Measurements from ENCODE around the gene CABYR. TPM values are rescaled to one million over a fixed set of nuclear protein-coding genes. Genes with fewer than 3 reads are reported as not detected.

Gene CABYR
- total RNA-seq, 4 donors from 2014 or later, result 0.33 to 0.51 (median 0.42) TPM; not detected in 1

DNA sequence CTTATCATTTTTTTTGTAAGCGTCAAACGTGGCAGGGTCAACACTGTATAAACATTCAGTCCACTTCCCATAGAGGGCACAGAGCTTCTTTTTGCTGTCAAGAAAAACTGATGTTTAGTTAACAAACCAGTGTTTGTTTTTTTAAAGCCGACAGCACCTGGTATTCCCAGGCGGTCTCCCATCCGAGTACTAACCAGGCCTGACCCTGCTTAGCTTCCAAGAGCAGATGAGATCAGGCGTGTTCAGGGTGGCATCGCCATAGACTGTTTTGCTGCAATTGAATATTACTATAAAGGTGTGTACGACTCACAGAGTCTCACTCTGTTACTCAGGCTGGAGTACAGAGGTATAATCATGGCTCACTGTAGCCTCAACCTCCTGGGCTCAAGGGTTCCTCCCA, 31.5 kb downstream of the CABYR start:
- DNase-seq (no peak), ATAC-seq (no peak)
- no peaks in the 10 kb centered on the region for H3K9me3 ChIP-seq
- intact Hi-C loops (cut with DNase I; ENCODE audit: low total_unique reads), result no loop called here
- no peak overlapping the region for H3K4me3 ChIP-seq
- TF ChIP-seq, protein P1, sequence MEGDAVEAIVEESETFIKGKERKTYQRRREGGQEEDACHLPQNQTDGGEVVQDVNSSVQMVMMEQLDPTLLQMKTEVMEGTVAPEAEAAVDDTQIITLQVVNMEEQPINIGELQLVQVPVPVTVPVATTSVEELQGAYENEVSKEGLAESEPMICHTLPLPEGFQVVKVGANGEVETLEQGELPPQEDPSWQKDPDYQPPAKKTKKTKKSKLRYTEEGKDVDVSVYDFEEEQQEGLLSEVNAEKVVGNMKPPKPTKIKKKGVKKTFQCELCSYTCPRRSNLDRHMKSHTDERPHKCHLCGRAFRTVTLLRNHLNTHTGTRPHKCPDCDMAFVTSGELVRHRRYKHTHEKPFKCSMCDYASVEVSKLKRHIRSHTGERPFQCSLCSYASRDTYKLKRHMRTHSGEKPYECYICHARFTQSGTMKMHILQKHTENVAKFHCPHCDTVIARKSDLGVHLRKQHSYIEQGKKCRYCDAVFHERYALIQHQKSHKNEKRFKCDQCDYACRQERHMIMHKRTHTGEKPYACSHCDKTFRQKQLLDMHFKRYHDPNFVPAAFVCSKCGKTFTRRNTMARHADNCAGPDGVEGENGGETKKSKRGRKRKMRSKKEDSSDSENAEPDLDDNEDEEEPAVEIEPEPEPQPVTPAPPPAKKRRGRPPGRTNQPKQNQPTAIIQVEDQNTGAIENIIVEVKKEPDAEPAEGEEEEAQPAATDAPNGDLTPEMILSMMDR (IDR thresholded peaks at IDR 0.05 in 4 of 5, conservative IDR thresholded peaks at IDR 0.05 in 1 of 5), result no peak
- TF ChIP-seq POLR2A (IDR thresholded peaks at IDR 0.05), result no peak
- no peaks in the 10 kb centered on the region for H3K4me1 ChIP-seq
- H3K27me3 ChIP-seq, result no peaks in the 10 kb centered on the region
- H3K36me3 ChIP-seq, result peaks cover 4 to 56% of the 10 kb centered on the region in 2 donors
- in situ Hi-C loops (cut with MboI; ENCODE audit: low sequenced_read_pairs in 4 of 4), result loop anchor here in 3 of 4 donors (10.0 to 25.0 kb wide), 5 partner anchors 54 to 317 kb away; no protein-coding TSS in a partner anchor
- H3K27ac ChIP-seq, result no peak overlapping the region

DNA sequence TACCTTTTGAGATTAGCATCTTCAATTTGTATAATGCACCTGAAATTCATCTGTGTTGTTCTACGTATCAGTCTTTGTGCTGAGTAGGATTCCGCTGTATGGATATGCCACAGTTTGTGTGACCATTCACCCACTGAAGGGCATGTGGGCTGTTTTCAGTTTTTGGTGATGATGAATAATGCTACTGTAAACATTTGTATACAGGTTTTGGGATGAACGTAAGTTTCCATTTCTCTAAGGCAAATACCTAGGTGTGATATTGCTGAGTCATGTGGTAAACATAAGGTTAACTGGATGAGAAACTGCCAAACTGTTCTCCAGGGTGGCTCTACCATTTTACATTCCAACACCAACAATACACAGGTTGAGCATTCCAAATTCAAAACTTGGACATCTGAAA, 35.1 kb downstream of the CABYR start:
- intact Hi-C loops (cut with DNase I; ENCODE audit: low total_unique reads) (no loop called here), in situ Hi-C loops (cut with MboI; ENCODE audit: low sequenced_read_pairs in 4 of 4) (loop anchor here in 3 of 4 donors (10.0 to 25.0 kb wide), 5 partner anchors 51 to 313 kb away; no protein-coding TSS in a partner anchor)
- DNase-seq, result no peak
- Histone ChIP-seq H3K27ac (no peak overlapping the region), H3K4me3 (no peak overlapping the region), H3K36me3 (peaks cover 0 to 24% of the 10 kb centered on the region in 2 donors), H3K9me3 (no peaks in the 10 kb centered on the region), H3K4me1 (peaks cover 6 to 7% of the 10 kb centered on the region in 2 donors), H3K27me3 (no peaks in the 10 kb centered on the region)
- TF ChIP-seq POLR2A (IDR thresholded peaks at IDR 0.05), result no peak
- TF ChIP-seq, protein P1 (IDR thresholded peaks at IDR 0.05 in 4 of 5, conservative IDR thresholded peaks at IDR 0.05 in 1 of 5), result no peak
- ATAC-seq, result no peak

DNA sequence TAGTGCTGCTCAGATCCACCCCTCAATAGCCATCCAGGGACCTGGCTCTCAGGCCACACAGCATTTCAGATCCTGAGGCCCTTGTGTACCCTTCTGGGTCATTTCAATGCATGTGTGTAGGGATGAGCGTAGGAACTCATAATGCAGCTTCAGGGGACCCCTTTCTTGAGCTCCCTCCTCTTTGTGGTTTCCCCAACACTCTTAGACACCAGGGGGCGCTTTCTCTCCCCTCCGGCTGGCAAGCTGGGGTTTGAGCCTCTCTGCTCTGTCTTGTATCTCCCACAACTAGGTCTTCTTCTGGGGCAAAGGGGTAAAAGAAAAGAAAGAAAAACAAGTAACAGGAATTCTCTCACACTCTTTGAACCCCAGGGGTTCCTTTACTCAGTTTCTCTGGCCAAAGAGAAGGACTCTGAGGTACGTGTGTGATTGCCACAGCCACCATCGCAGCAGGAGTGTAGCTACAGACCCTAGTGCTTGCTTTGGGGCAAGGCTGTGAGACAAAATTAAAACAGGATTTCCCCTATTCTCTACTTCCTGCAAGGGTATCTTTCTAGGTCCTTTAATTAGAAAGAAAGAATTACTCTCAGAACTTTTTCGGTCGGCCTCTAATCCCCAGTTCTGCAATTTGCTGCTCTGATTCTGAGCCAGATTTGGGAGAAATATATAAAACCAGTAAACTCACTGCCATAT, 38.0 kb downstream of the CABYR start:
- Histone ChIP-seq H3K4me3 (no peak overlapping the region), H3K36me3 (peaks cover 0 to 3% of the 10 kb centered on the region in 2 donors), H3K27ac (peak overlapping the region in 2 of 4 donors; percentile 1 to 22), H3K9me3 (no peaks in the 10 kb centered on the region), H3K27me3 (no peaks in the 10 kb centered on the region), H3K4me1 (peaks cover 6 to 7% of the 10 kb centered on the region in 2 donors)
- TF ChIP-seq, protein P1 (IDR thresholded peaks at IDR 0.05 in 4 of 5, conservative IDR thresholded peaks at IDR 0.05 in 1 of 5), result peak; percentile 71 to 85 (median 78)
- no peak for TF ChIP-seq POLR2A (IDR thresholded peaks at IDR 0.05)
- in situ Hi-C loops (cut with MboI; ENCODE audit: low sequenced_read_pairs in 4 of 4) (loop anchor here in 3 of 4 donors (10.0 kb wide), 4 partner anchors 48 to 308 kb away; no protein-coding TSS in a partner anchor), intact Hi-C loops (cut with DNase I; ENCODE audit: low total_unique reads) (loop anchor here (1.0 to 2.0 kb wide), 2 partner anchors 43 to 94 kb away; no protein-coding TSS in a partner anchor)
- ATAC-seq (peak; percentile 77 to 78), DNase-seq (peak; percentile 40 to 53)

DNA sequence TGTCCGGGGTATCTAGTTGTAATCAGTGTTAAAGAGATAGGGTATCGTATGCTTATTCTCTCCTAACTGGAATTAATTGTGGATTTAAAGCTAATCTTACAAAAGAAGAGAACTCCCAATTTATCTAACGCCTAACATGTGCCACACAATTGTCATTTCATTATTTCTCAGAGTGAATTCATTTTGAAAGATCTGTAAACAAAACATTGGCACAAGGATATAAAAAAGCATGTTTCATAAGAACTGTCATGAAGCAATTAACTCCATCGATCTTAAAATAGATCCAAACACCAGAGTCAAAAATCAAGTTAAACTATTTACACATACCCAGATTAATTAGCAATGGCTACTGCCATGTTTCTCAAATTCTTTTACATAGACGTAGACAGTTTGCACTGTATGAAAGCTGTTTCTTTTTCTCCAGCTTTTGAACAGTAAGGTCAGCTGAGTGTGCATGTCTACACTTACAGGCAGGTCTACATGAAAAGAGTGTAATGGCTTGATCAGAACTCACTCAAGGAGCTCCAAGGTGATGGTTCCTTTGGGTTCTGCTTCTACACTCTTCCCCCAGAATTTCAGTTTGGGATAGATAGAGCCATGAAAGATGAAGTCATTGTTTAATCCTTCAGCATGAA, 38.8 kb downstream of the CABYR start:
- TF ChIP-seq, protein P1 (IDR thresholded peaks at IDR 0.05 in 4 of 5, conservative IDR thresholded peaks at IDR 0.05 in 1 of 5), result no peak
- no peak for TF ChIP-seq POLR2A (IDR thresholded peaks at IDR 0.05)
- no peak overlapping the region for H3K4me3 ChIP-seq
- intact Hi-C loops (cut with DNase I; ENCODE audit: low total_unique reads), result loop anchor here (2.0 kb wide), 1 partner anchor 93 kb away; no protein-coding TSS in a partner anchor
- in situ Hi-C loops (cut with MboI; ENCODE audit: low sequenced_read_pairs in 4 of 4), result loop anchor here in 3 of 4 donors (10.0 kb wide), 4 partner anchors 47 to 307 kb away; no protein-coding TSS in a partner anchor
- ATAC-seq (peak in 1 of 2 donors; percentile 7), DNase-seq (no peak)
- H3K4me1 ChIP-seq, result peaks cover 6 to 7% of the 10 kb centered on the region in 2 donors
- peaks cover 0 to 3% of the 10 kb centered on the region in 2 donors for H3K36me3 ChIP-seq
- no peaks in the 10 kb centered on the region for H3K27me3 ChIP-seq
- no peaks in the 10 kb centered on the region for H3K9me3 ChIP-seq
- peak overlapping the region in 2 of 4 donors; percentile 1 to 22 for H3K27ac ChIP-seq
